ENCODE results near the gene TMC7.

TMC7 gene

GRCh38 chr16:19092653-19093410 is 109.1 kb downstream of the TMC7 start:
- no peak for DNase-seq

- no peak for DNase-seq
Observed at GRCh38 chr16:19093631-19094541, 110.2 kb downstream of the TMC7 start.

GRCh38 chr16:19094542-19095365 is 111.0 kb downstream of the TMC7 start:
- DNase-seq = peak; percentile 78

- no peak for DNase-seq
Observed at GRCh38 chr16:19095654-19096053, 111.9 kb downstream of the TMC7 start.

GRCh38 chr16:19098173-19098572 is 114.4 kb downstream of the TMC7 start:
- no peak for DNase-seq

- DNase-seq = no peak
Observed at GRCh38 chr16:19102187-19102872, 118.6 kb downstream of the TMC7 start.

- DNase-seq = no peak
Observed at GRCh38 chr16:19104607-19105006, 120.9 kb downstream of the TMC7 start.

- DNase-seq = no peak
Observed at GRCh38 chr16:19105131-19105530, 121.4 kb downstream of the TMC7 start.

GRCh38 chr16:19105891-19106624 is 122.3 kb downstream of the TMC7 start:
- DNase-seq = no peak

- no peak for DNase-seq
Observed at GRCh38 chr16:19106625-19107020, 122.9 kb downstream of the TMC7 start.

GRCh38 chr16:19108409-19109287 is 124.9 kb downstream of the TMC7 start:
- DNase-seq = no peak

- no peak for DNase-seq
Observed at GRCh38 chr16:19109288-19109664, 125.5 kb downstream of the TMC7 start.

- DNase-seq = no peak
Observed at GRCh38 chr16:19110537-19111360, 127.0 kb downstream of the TMC7 start.

- no peak for DNase-seq
Observed at GRCh38 chr16:19112099-19112407, 128.3 kb downstream of the TMC7 start.

Measured in NCI-H510A treated with DMSO at 0.1 percent for 48 hours (cell line).